Spleen (tissue), 7 donors: ENCODE results near the gene SKP1.

Experiments
- POLR2A ChIP-seq, 3 donors: fragments of 450-650 bp; IDR thresholded peaks; one replicate each; pipeline ENCODE4 v1.5.1; 2017; ENCODE audit warnings: antibody characterized with exemption in 3 of 3, mild to moderate bottlenecking in 1 of 3
- POLR2AphosphoS5 ChIP-seq, 3 donors: sonication (generic); formaldehyde crosslinking; IDR thresholded peaks; one replicate each; pipeline ENCODE4 v1.5.1; 2017; ENCODE audit warnings: antibody characterized with exemption in 3 of 3
- TF ChIP-seq, protein P1 (sequence below), 11 experiments: fragments of 200-600 bp in 7 of 11; fragments of 450-650 bp in 4 of 11; sonication (generic) in 4 of 11; IDR thresholded peaks in 8 of 11; conservative IDR thresholded peaks in 3 of 11; 1 replicate in 7 of 11; 2 replicates in 4 of 11; pipeline versions ENCODE4 v1.4.0 to v1.8.0; 2016 to 2021; ENCODE audit warnings: antibody characterized with exemption in 11 of 11, inconsistent platforms in 4 of 11, mild to moderate bottlenecking in 1 of 11
- donor health status: DM: no; HTN: no; CAD: no; lungs with moderate emphysema.
- donor health status: DM: no; HTN: no; CAD: no.
- donor health status: DM: no; HTN: no; CAD: no.

DNA sequence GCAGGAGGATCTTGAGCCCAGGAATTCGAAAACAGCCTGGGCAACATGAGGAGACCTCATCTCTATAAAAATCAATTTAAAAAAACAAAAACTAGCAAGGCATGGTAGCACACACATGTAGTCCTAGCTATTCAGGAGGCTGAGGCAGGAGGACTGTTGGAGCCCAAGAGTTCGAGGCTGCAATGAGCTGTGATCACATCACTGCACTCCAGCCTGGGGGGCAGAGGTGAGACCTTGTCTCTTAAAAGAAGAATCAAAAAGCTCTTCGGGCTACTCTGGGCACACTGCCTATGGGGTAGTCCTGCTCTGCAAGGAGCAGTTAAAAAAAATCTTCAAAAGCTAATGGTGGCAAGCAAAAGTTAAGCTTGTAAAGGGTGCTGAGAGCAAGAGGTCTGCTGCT is 23.5 kb downstream of the SKP1 start:
- TF ChIP-seq POLR2A (IDR thresholded peaks at IDR 0.05) (no peak), POLR2AphosphoS5 (IDR thresholded peaks at IDR 0.05) (no peak)
- TF ChIP-seq, protein P1, sequence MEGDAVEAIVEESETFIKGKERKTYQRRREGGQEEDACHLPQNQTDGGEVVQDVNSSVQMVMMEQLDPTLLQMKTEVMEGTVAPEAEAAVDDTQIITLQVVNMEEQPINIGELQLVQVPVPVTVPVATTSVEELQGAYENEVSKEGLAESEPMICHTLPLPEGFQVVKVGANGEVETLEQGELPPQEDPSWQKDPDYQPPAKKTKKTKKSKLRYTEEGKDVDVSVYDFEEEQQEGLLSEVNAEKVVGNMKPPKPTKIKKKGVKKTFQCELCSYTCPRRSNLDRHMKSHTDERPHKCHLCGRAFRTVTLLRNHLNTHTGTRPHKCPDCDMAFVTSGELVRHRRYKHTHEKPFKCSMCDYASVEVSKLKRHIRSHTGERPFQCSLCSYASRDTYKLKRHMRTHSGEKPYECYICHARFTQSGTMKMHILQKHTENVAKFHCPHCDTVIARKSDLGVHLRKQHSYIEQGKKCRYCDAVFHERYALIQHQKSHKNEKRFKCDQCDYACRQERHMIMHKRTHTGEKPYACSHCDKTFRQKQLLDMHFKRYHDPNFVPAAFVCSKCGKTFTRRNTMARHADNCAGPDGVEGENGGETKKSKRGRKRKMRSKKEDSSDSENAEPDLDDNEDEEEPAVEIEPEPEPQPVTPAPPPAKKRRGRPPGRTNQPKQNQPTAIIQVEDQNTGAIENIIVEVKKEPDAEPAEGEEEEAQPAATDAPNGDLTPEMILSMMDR (IDR thresholded peaks at IDR 0.05 in 8 of 11, conservative IDR thresholded peaks at IDR 0.05 in 3 of 11), result no peak
